Osteocyte (in vitro differentiated cells): ENCODE data around the gene HDDC2. TPM values are rescaled to one million over a fixed set of nuclear protein-coding genes. Genes with fewer than 3 reads are reported as not detected.

Source experiments
- DNase-seq: peaks from one replicate; pipeline ENCODE4 v3.0.0; 2021; ENCODE audit warnings: mixed read lengths; ENCODE audit not compliant: unreplicated experiment; ENCODE audit errors: extremely low spot score
- H3K27ac Mint-ChIP-seq: one replicate; pipeline ENCODE4 v1.8.0; 2021; ENCODE audit warnings: mild to moderate bottlenecking, mixed read lengths; ENCODE audit not compliant: unreplicated experiment
- H3K27me3 Mint-ChIP-seq: one replicate; pipeline ENCODE4 v1.8.0; 2021; ENCODE audit warnings: mixed read lengths; ENCODE audit not compliant: unreplicated experiment
- H3K36me3 Mint-ChIP-seq: one replicate; pipeline ENCODE4 v1.8.0; 2021; ENCODE audit warnings: mixed read lengths; ENCODE audit not compliant: unreplicated experiment
- H3K4me1 Mint-ChIP-seq: one replicate; pipeline ENCODE4 v1.8.0; 2021; ENCODE audit warnings: mixed read lengths; ENCODE audit not compliant: unreplicated experiment
- H3K4me3 Mint-ChIP-seq: one replicate; pipeline ENCODE4 v1.8.0; 2021; ENCODE audit warnings: mild to moderate bottlenecking, moderate library complexity, mixed read lengths; ENCODE audit not compliant: unreplicated experiment
- H3K9me3 Mint-ChIP-seq: one replicate; pipeline ENCODE4 v1.8.0; 2021; ENCODE audit warnings: mixed read lengths; ENCODE audit not compliant: unreplicated experiment
- total RNA-seq: library from RNA; stranded (reverse); gene quantifications from 2 replicates; pipeline ENCODE4 v1.2.1, GENCODE V29; 2021
- TF ChIP-seq, protein P1 (sequence below): fragments of 200-600 bp; sonication (generic); IDR thresholded peaks from 2 replicates; pipeline ENCODE4 v1.5.0; 2021; ENCODE audit warnings: antibody characterized with exemption, mild to moderate bottlenecking, moderate library complexity

Gene HDDC2
- total RNA-seq, 1 donor from 2014 or later = 56.6 TPM

DNA sequence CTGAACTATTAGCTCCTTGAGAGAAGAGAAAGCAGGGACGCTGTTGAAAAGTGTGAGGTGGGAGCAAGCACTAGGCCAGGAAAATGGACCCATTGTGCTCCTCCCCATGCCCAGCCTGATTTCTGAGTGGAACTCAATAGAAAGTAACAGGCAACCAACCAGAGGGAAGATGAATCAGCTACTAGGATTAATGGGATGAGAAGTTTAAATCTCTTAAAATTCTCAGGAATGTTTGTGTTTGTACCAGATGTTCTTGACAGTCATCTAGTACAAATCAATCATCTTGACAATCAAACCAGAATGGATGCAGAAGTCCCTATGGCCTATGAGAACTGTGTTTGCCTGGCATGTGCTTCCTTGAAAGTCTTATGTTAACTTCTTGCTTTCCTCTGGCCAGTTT is 48.9 kb downstream of the HDDC2 start:
- TF ChIP-seq, protein P1, sequence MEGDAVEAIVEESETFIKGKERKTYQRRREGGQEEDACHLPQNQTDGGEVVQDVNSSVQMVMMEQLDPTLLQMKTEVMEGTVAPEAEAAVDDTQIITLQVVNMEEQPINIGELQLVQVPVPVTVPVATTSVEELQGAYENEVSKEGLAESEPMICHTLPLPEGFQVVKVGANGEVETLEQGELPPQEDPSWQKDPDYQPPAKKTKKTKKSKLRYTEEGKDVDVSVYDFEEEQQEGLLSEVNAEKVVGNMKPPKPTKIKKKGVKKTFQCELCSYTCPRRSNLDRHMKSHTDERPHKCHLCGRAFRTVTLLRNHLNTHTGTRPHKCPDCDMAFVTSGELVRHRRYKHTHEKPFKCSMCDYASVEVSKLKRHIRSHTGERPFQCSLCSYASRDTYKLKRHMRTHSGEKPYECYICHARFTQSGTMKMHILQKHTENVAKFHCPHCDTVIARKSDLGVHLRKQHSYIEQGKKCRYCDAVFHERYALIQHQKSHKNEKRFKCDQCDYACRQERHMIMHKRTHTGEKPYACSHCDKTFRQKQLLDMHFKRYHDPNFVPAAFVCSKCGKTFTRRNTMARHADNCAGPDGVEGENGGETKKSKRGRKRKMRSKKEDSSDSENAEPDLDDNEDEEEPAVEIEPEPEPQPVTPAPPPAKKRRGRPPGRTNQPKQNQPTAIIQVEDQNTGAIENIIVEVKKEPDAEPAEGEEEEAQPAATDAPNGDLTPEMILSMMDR = no peak
- Mint-ChIP-seq H3K36me3 (no peaks in the 10 kb centered on the region), H3K27me3 (no peaks in the 10 kb centered on the region), H3K4me1 (peaks cover 31% of the 10 kb centered on the region), H3K4me3 (no peak overlapping the region), H3K27ac (no peak overlapping the region), H3K9me3 (no peaks in the 10 kb centered on the region)
- DNase-seq = no peak

- H3K27me3 Mint-ChIP-seq = no peaks in the 10 kb centered on the region
- H3K36me3 Mint-ChIP-seq = no peaks in the 10 kb centered on the region
- peak overlapping the region; percentile 79 for H3K27ac Mint-ChIP-seq
- no peak for DNase-seq
- peak overlapping the region; percentile 36 for H3K4me3 Mint-ChIP-seq
- TF ChIP-seq, protein P1 = no peak
- peaks cover 35% of the 10 kb centered on the region for H3K4me1 Mint-ChIP-seq
- no peaks in the 10 kb centered on the region for H3K9me3 Mint-ChIP-seq
These were observed 50.1 kb downstream of the HDDC2 start for GRCh38 chr6:125251516-125252220.

GRCh38 chr6:125250511-125250910 is 51.3 kb downstream of the HDDC2 start:
- DNase-seq = no peak
- no peaks in the 10 kb centered on the region for H3K27me3 Mint-ChIP-seq
- TF ChIP-seq, protein P1 = no peak
- H3K36me3 Mint-ChIP-seq = no peaks in the 10 kb centered on the region
- peaks cover 40% of the 10 kb centered on the region for H3K4me1 Mint-ChIP-seq
- H3K9me3 Mint-ChIP-seq = no peaks in the 10 kb centered on the region
- H3K27ac Mint-ChIP-seq = no peak overlapping the region
- no peak overlapping the region for H3K4me3 Mint-ChIP-seq

DNA sequence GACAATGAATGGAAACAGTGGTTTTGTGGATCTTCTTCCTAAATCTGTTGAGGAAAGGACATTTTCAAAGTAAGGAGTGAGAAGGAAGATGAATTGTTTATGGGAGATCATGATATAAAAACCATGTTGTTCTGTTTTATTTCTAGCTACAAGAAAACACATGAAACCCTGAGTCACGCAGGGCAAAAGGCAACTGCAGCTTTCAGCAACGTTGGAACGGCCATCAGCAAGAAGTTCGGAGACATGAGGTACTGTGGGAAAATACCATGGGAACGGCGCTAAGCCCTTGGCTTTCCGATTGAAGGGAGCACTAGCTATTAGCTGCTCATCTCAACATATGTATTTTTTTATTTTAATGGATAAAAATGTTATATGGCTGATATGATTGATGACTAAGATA is 53.6 kb downstream of the HDDC2 start:
- H3K9me3 Mint-ChIP-seq = peaks cover 5% of the 10 kb centered on the region
- H3K4me1 Mint-ChIP-seq = peaks cover 38% of the 10 kb centered on the region
- no peak for DNase-seq
- H3K36me3 Mint-ChIP-seq = peaks cover 6% of the 10 kb centered on the region
- H3K27ac Mint-ChIP-seq = no peak overlapping the region
- no peak overlapping the region for H3K4me3 Mint-ChIP-seq
- TF ChIP-seq, protein P1 = no peak
- no peaks in the 10 kb centered on the region for H3K27me3 Mint-ChIP-seq

GRCh38 chr6:125246566-125246965 is 55.2 kb downstream of the HDDC2 start:
- H3K4me1 Mint-ChIP-seq = peaks cover 24% of the 10 kb centered on the region
- peaks cover 9% of the 10 kb centered on the region for H3K36me3 Mint-ChIP-seq
- H3K27me3 Mint-ChIP-seq = no peaks in the 10 kb centered on the region
- no peak overlapping the region for H3K4me3 Mint-ChIP-seq
- H3K27ac Mint-ChIP-seq = peak overlapping the region; percentile 21
- no peak for DNase-seq
- TF ChIP-seq, protein P1 = no peak
- H3K9me3 Mint-ChIP-seq = peaks cover 18% of the 10 kb centered on the region
